K562 (cell line): Measurements from ENCODE around the gene CACNA1A. TPM values are rescaled to one million over a fixed set of nuclear protein-coding genes. Genes with fewer than 3 reads are reported as not detected.

ENCODE experiments used
- CHD1 ChIP-seq: fragments of 200-600 bp; sonication (generic); IDR thresholded peaks from one replicate; pipeline ENCODE4 v1.6.1; 2012; ENCODE audit warnings: mild to moderate bottlenecking, moderate library complexity, low read length, inconsistent platforms
- COPS2 ChIP-seq: fragments of 450-650 bp; conservative IDR thresholded peaks from 2 replicates; pipeline ENCODE4 v1.6.1; 2016; ENCODE audit warnings: mild to moderate bottlenecking, moderate library complexity
- FOXA3 ChIP-seq, 2 experiments: fragments of 450-650 bp in 1 of 2; sonication (generic) in 1 of 2; formaldehyde crosslinking; IDR thresholded peaks in 1 of 2; conservative IDR thresholded peaks in 1 of 2; 2 replicates each; pipeline versions ENCODE4 v1.4.0 to v1.8.0; 2020 to 2022; ENCODE audit warnings: mild to moderate bottlenecking in 2 of 2, missing genetic modification reagents in 1 of 2
- HLTF ChIP-seq: fragments of 450-650 bp; IDR thresholded peaks from 2 replicates; pipeline ENCODE4 v1.6.1; 2016
- KLF10 ChIP-seq: fragments of 250-450 bp; sonication (Bioruptor Pico); IDR thresholded peaks from 2 replicates; pipeline ENCODE4 v1.6.1; 2021; ENCODE audit warnings: matching md5 sums
- LEF1 ChIP-seq: fragments of 450-650 bp; IDR thresholded peaks from 2 replicates; pipeline ENCODE4 v1.6.1; 2016; ENCODE audit warnings: mild to moderate bottlenecking
- NFXL1 ChIP-seq: fragments of 450-650 bp; formaldehyde crosslinking; IDR thresholded peaks from 2 replicates; pipeline ENCODE4 v1.4.0; 2021; ENCODE audit warnings: mild to moderate bottlenecking
- POLR2G ChIP-seq: fragments of 200-400 bp; formaldehyde crosslinking; IDR thresholded peaks from 2 replicates; pipeline ENCODE4 v1.6.1; 2017; ENCODE audit warnings: low read depth, mild to moderate bottlenecking, antibody characterized with exemption, low read length, moderate library complexity
- SMAD4 ChIP-seq: fragments of 250-450 bp; sonication (Bioruptor Pico); conservative IDR thresholded peaks from 2 replicates; pipeline ENCODE4 v1.8.0; 2021; ENCODE audit warnings: inconsistent platforms, mild to moderate bottlenecking, moderate library complexity
- SMARCC2 ChIP-seq: fragments of 450-650 bp; IDR thresholded peaks from 2 replicates; pipeline ENCODE4 v1.6.1; 2017; ENCODE audit warnings: antibody characterized with exemption, moderate library complexity, mild to moderate bottlenecking, low read depth
- SP1 ChIP-seq: sonication (generic); formaldehyde crosslinking; IDR thresholded peaks from 2 replicates; pipeline ENCODE4 v1.8.1; 2022; ENCODE audit warnings: mild to moderate bottlenecking, missing genetic modification reagents
- TAF15 ChIP-seq: fragments of 200-400 bp; formaldehyde crosslinking; IDR thresholded peaks from 2 replicates; pipeline ENCODE4 v1.6.1; 2017; ENCODE audit warnings: mild to moderate bottlenecking, low read depth, low read length, moderate library complexity
- TCF7 ChIP-seq: sonication (generic); IDR thresholded peaks from 2 replicates; pipeline ENCODE4 v1.6.1; 2016; ENCODE audit warnings: antibody characterized with exemption, borderline replicate concordance
- TOE1 ChIP-seq, 2 experiments: fragments of 450-650 bp in 1 of 2; sonication (generic) in 1 of 2; formaldehyde crosslinking in 1 of 2; IDR thresholded peaks; 2 replicates each; pipeline versions ENCODE4 v1.7.1 to v1.8.0; 2016 to 2022; ENCODE audit warnings: borderline replicate concordance in 2 of 2, mild to moderate bottlenecking in 2 of 2, antibody characterized with exemption in 1 of 2, inconsistent platforms in 1 of 2, low read depth in 1 of 2, missing genetic modification reagents in 1 of 2, moderate library complexity in 1 of 2
- ZC3H4 ChIP-seq: sonication (generic); formaldehyde crosslinking; IDR thresholded peaks from 2 replicates; pipeline ENCODE4 v1.9.0; 2021; ENCODE audit warnings: missing genetic modification reagents, borderline replicate concordance
- ZKSCAN1 ChIP-seq: fragments of 150-350 bp; IDR thresholded peaks from 2 replicates; pipeline ENCODE4 v1.6.1; 2016; ENCODE audit warnings: low read depth, low read length
- ZNF124 ChIP-seq: sonication (generic); formaldehyde crosslinking; IDR thresholded peaks from 2 replicates; pipeline ENCODE4 v1.8.1; 2022; ENCODE audit warnings: missing genetic modification reagents
- ZNF408 ChIP-seq: fragments of 250-450 bp; sonication (Bioruptor Pico); IDR thresholded peaks from 2 replicates; pipeline ENCODE4 v1.4.0; 2020; ENCODE audit warnings: low read depth, mild to moderate bottlenecking, moderate library complexity
- ZNF644 ChIP-seq: fragments of 200-800 bp; sonication (Bioruptor generic); IDR thresholded peaks from 2 replicates; pipeline ENCODE4 v1.6.1; 2016; ENCODE audit warnings: low read depth, missing genetic modification characterization, missing compliant biosample characterization
- ZNF75A ChIP-seq: fragments of 450-650 bp; formaldehyde crosslinking; IDR thresholded peaks from 2 replicates; pipeline ENCODE4 v1.4.0; 2020; ENCODE audit warnings: mild to moderate bottlenecking
- ZNF780A ChIP-seq: fragments of 250-450 bp; sonication (Bioruptor Pico); IDR thresholded peaks from 2 replicates; pipeline ENCODE4 v1.5.0; 2021; ENCODE audit warnings: mild to moderate bottlenecking
- polyA plus RNA-seq, 8 experiments: library from polyadenylated mRNA; depleted of rRNA in 4 of 8; stranded (reverse) in 5 of 8; unstranded in 3 of 8; fragments of >200 nt; fragmentation: Nextera tagmentation in 2 of 8; fragmentation: Illumina TruSeq in 1 of 8; extraction: Ambion mirVana in 2 of 8; extraction: Trizol in 1 of 8; gene quantifications; 2 replicates each; pipeline versions ENCODE4 v1.2.1 to v1.2.3, GENCODE V29; 2011 to 2014; ENCODE audit warnings: inconsistent platforms in 1 of 8, missing spikeins in 1 of 8
- total RNA-seq, 7 experiments: library from RNA; depleted of rRNA in 6 of 7; stranded (reverse); fragments of >200 nt in 6 of 7; fragmentation: Illumina TruSeq in 2 of 7; extraction: Trizol in 2 of 7; gene quantifications; 2 replicates each; pipeline versions ENCODE4 v1.2.1 to v1.2.3, GENCODE V29; 2011 to 2021; ENCODE audit warnings: low replicate concordance in 1 of 7
- TF ChIP-seq, protein P1 (sequence below): fragments of 450-650 bp; IDR thresholded peaks from 2 replicates; pipeline ENCODE4 v1.6.1; 2016
- TF ChIP-seq, protein P2 (sequence below): fragments of 200-800 bp; sonication (Bioruptor generic); IDR thresholded peaks from 2 replicates; pipeline ENCODE4 v1.6.1; 2017; ENCODE audit warnings: missing genetic modification characterization, missing compliant biosample characterization
- TF ChIP-seq, protein P3 (sequence below): sonication (generic); formaldehyde crosslinking; IDR thresholded peaks from 2 replicates; pipeline ENCODE4 v1.8.1; 2023; ENCODE audit warnings: mild to moderate bottlenecking, missing genetic modification reagents

CACNA1A gene
- total and polyA plus RNA-seq, 9 of the 15 experiments (the other 6 are each of a cell fraction or from before 2014, with no cell fraction given), result 0.03 to 0.20 (median 0.09) TPM; not detected in 1

DNA sequence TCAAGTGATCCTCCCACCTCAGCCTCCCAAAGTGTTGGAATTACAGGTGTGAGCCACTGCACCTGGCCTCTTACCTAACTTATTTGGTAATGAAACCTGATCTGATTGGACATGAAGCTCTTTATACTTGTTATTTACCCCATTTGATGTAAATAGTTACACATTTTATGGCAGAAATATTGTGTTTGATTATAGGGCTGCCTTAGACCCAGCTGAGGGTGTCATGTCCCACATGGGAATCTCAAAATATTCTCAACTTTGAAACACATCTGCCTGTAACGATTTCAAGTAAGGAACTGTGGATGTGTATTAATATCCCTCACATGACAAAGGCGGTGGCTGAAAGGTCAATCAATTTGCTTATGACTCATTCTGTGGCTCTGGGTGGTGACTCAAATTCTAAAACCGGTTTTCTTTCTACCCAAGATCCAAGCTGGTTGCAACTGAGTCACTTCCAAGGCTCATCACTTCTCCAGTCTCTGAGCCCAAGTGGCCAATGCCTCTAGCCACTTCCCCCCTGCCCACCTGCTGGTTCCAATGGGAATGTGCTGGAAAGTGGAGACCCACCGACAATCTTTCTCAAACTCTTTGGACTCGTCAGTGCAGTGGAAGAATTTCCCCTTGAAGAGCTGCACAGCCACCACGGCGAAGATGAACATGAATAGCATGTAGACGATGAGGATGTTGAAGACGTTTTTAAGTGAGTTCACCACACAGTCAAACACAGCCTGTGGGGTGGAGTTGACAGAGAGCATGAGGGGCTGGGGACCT lies 245.2 kb downstream of the CACNA1A start (continued):
- no peak for TF ChIP-seq FOXA3 (CRISPR knock-in tag; conservative IDR thresholded peaks at IDR 0.05 in 1 of 2, IDR thresholded peaks at IDR 0.05 in 1 of 2)
- no peak for TF ChIP-seq TCF7
- 0 out of 2 replicates have a peak, but pooled peaks have one; percentile 25 for TF ChIP-seq TOE1 (IDR thresholded peaks at IDR 0.05; ENCODE audit: borderline replicate concordance)
- TF ChIP-seq TOE1 (CRISPR knock-in tag; IDR thresholded peaks at IDR 0.05; ENCODE audit: borderline replicate concordance, low read depth), result no peak
- TF ChIP-seq, protein P1, sequence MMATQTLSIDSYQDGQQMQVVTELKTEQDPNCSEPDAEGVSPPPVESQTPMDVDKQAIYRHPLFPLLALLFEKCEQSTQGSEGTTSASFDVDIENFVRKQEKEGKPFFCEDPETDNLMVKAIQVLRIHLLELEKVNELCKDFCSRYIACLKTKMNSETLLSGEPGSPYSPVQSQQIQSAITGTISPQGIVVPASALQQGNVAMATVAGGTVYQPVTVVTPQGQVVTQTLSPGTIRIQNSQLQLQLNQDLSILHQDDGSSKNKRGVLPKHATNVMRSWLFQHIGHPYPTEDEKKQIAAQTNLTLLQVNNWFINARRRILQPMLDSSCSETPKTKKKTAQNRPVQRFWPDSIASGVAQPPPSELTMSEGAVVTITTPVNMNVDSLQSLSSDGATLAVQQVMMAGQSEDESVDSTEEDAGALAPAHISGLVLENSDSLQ, result peak; percentile 53; the same call in 1 of the 2 replicates
- no peak for TF ChIP-seq CHD1
- TF ChIP-seq KLF10 (CRISPR knock-in tag), result no peak
- TF ChIP-seq NFXL1, result no peak
- TF ChIP-seq LEF1, result no peak
- TF ChIP-seq ZNF780A (CRISPR knock-in tag), result no peak
- TF ChIP-seq ZNF644 (tag), result no peak
- TF ChIP-seq ZKSCAN1, result no peak
- no peak for TF ChIP-seq SMAD4
- no peak for TF ChIP-seq ZNF124
- TF ChIP-seq ZNF408, result no peak
- TF ChIP-seq SP1 (CRISPR knock-in tag), result peak; percentile 48
- TF ChIP-seq HLTF, result no peak
- no peak for TF ChIP-seq COPS2
- no peak for TF ChIP-seq TAF15
- TF ChIP-seq POLR2G, result no peak
- TF ChIP-seq ZNF75A (CRISPR knock-in tag), result no peak
- no peak for TF ChIP-seq ZC3H4 (CRISPR knock-in tag)
- TF ChIP-seq SMARCC2, result peak; percentile 20; the same call in 1 of the 2 replicates
- TF ChIP-seq, protein P2, sequence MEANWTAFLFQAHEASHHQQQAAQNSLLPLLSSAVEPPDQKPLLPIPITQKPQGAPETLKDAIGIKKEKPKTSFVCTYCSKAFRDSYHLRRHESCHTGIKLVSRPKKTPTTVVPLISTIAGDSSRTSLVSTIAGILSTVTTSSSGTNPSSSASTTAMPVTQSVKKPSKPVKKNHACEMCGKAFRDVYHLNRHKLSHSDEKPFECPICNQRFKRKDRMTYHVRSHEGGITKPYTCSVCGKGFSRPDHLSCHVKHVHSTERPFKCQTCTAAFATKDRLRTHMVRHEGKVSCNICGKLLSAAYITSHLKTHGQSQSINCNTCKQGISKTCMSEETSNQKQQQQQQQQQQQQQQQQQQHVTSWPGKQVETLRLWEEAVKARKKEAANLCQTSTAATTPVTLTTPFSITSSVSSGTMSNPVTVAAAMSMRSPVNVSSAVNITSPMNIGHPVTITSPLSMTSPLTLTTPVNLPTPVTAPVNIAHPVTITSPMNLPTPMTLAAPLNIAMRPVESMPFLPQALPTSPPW, result 0 out of 2 replicates have a peak, but pooled peaks have one; percentile 22
- TF ChIP-seq, protein P3, sequence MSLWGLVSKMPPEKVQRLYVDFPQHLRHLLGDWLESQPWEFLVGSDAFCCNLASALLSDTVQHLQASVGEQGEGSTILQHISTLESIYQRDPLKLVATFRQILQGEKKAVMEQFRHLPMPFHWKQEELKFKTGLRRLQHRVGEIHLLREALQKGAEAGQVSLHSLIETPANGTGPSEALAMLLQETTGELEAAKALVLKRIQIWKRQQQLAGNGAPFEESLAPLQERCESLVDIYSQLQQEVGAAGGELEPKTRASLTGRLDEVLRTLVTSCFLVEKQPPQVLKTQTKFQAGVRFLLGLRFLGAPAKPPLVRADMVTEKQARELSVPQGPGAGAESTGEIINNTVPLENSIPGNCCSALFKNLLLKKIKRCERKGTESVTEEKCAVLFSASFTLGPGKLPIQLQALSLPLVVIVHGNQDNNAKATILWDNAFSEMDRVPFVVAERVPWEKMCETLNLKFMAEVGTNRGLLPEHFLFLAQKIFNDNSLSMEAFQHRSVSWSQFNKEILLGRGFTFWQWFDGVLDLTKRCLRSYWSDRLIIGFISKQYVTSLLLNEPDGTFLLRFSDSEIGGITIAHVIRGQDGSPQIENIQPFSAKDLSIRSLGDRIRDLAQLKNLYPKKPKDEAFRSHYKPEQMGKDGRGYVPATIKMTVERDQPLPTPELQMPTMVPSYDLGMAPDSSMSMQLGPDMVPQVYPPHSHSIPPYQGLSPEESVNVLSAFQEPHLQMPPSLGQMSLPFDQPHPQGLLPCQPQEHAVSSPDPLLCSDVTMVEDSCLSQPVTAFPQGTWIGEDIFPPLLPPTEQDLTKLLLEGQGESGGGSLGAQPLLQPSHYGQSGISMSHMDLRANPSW (CRISPR knock-in tag), result no peak
